Urothelium cell line (cell line): ENCODE data around the gene DOP1B.

Source experiments
- DNase-seq: peaks from one replicate; pipeline ENCODE4 v3.0.0; 2011; ENCODE audit warnings: low spot score, mixed read lengths
- FAIRE-seq: peaks from 2 replicates; lab custom pipeline; 2011; peaks lifted over from hg19 to GRCh38; lab: Jason Lieb, UNC

Gene DOP1B

DNA sequence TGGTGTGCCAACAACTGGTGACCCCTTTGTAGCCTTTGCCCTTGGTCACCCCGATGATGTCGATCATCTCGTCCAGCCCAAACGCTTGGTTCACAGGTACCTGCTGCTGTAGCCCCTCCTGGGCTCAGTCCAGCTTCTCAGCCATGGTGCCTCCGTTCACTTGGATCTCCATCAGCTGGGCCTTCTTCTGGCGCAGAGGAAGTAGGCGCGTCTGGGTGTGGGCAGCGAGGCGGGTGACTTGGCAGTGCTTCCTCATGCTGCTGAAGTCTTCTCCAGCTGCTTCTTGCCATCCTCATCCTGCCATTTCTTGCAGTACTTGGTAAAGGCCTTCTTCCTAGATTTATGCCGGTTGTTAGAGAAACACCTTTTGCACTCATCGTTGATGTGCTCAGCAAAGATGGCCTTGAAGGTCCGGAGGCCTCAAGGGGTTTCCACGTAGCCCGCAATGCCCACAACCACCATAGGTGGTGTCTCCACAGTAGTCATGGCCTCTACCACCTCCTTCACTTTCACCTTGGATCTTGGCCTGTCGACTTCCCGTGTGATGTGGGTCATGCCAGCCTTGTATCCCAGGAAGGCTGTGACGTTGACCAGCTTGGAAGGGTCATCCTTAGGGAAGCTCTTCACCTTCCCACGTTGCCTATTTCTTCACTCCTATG is 13.0 kb downstream of the DOP1B start:
- DNase-seq (no peak), FAIRE-seq (no peak)

DNA sequence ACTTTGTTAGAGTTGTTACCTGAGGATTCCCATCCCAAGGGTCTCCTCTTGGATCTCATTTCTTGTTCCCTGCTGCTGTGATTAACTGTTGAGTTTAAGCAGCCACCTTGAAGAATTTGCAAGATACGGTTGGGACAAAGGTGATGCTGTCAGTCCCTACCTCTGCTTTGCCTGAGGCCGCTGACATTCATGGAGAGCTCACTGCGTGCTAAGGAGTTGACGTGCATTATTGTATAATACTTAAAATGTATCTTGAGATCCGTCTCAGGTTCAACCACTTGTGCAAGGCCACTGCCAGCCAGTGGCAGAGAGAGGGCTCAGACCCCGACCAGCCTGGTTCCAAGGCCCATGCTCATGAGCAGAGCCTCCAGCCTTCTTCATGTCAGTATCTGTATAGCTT is 14.2 kb downstream of the DOP1B start:
- no peak for FAIRE-seq
- no peak for DNase-seq

DNA sequence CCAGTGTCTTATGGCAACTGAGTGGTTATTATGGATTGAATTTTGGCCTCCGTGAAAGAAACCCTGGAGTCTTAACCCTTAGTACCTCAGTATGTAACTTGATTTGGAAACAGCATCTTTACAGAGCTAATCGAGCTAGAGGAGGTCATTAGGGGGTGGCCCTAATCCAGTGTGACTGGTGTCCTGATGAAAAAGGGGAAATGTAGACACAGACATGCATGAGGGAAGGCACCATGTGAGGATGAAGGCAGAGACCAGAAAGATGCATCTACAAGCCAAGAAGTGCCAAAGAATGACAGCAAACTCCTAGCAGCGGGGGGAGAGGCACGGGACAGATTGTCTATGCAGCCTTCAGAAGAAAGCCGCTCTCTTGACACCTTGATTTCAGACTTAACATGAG is 14.7 kb downstream of the DOP1B start:
- FAIRE-seq (no peak), DNase-seq (no peak)

DNA sequence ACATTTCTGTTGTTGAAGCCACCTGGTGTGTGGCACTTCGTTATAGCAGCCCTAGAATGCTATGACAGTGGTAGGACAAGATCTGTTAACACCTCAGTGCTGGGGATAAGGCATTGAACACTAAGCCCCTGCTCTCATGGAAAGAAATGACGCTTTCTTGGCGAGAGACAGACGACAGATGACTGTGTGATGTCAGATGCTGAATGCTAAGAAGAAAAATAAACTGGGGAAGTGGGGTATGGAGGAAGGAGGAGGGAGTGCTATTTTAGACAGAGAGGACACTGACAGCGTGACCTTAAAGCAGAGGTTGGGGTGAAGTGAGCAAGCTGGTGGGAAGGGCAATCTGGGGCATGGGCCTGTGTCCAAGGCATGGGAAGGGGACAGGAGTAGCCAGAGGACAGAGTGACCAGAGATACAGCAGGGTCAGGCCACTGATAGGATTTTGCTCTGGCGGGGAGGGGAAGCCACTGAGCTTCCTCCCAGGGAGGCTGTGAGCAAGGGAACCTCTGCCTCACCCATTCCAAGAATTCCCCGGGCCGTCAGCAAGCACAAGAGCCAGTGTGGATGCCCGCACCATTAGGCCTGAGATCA is 15.2 kb downstream of the DOP1B start:
- no peak for DNase-seq
- FAIRE-seq, result no peak

DNA sequence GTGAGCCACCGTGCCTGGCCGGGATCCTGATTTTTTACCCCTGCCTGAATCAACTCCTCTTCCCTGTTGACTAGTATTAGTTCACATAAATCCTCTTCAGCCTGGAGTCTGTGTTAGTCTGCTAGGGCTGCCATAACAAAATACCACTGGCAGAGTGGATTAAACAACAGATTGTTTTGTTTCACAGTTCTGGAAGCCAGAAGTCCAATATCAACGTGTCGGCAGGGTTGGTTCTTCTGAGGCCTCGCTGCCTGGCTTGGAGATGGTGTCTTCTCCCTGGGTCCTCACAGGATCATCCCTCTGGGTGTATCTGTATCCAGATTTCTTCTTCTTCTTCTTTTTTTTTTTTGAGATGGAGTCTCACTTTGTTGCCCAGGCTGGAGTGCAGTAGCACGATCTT is 18.2 kb downstream of the DOP1B start:
- FAIRE-seq, result no peak

DNA sequence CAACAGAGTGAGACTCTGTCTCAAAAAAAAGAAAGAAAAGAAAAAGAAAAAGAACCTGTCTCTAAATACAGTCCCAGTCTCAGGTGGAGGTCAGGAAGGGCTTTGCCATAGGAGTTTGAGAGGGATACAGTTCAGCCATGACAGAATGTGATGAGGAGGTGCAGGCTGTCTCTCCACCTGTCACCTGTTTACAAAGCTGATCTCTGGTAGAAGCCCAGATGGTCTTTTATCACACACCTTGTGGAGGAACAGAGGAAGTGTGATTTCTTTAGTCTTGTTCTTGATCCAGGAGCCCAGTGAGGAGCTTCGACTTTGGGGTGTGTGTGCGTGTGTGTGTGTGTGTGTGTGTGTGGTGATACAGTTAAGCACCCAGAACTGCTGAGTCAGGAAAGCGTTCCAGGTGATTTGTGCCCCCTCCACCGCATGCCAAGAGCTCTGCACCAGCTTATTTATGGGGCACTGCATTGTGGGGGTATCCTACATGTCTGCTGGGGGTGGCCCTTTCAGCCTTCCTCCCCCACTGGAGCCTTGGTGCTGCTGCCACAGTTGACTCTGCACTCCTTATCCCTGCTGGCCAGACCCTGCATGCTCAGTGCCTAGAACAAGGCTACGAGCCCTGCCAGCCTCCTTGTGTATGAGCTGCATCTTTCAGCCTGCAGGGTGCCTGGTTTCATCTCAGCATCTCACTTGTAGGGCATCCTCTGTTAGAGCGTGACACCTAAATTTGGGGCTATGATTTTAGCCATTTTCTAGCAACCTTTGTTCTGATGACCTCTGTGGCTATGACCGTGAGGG is 19.3 kb downstream of the DOP1B start:
- DNase-seq, result no peak
- no peak for FAIRE-seq

More for the DNA sequence above, 18.2 kb downstream of the DOP1B start:
- no peak for DNase-seq

DNA sequence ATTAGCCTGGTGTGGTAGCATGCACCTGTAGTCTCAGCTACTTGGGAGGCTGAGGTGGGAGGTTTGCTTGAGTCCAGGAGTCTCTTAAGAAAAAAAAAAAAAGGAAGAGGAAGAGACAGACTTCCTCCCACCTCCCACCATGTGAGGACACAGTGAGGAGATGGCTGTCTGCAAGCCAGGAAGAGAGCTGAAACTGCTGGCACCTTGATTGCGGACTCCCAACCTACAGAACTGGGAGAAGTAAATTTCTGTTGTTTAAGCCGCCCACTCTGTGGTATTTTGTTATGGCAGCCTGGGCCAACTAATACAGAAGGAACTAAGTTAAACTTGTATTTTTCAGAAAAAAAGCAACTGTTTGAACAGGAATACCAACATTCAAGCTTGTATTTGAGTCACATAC is 21.7 kb downstream of the DOP1B start:
- FAIRE-seq (no peak), DNase-seq (no peak)

DNA sequence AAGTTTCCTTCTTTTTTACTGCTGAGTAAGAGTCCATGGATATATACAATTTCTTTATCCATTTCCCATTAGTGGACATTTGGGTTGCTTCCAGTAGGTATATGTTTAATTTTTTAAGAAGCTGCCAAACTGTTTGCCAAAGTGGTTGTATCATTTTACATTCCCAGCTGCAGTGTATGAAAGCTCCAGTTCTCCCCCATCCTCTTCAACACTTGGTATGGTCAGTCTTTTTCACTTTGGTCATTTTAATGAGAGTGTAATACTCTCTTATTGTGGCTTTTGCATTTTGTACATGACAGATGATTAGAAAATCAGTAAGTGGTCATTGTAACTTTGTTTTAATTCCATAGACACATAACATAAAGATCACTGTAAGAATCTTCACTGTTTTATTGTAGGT is 22.5 kb downstream of the DOP1B start:
- no peak for FAIRE-seq
- DNase-seq, result no peak

DNA sequence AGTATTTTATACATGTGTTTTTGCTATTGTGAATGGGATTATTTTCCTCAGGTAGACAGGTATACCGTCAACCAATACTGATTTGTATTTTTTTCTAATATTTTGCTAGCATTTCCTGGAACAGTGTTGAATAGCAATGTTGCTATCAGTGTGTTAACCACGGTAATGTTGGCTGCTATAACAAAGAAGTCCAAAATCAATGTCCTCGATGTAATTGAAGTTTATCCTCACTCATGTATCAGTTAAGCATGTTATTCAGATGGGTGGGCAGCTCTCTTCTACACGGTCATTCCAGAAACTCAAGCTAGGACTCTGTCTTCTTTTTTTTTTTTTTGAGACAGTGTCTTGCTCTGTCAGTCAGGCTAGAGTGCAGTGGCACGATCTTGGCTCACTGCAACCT is 24.3 kb downstream of the DOP1B start:
- no peak for FAIRE-seq
- DNase-seq, result no peak

DNA sequence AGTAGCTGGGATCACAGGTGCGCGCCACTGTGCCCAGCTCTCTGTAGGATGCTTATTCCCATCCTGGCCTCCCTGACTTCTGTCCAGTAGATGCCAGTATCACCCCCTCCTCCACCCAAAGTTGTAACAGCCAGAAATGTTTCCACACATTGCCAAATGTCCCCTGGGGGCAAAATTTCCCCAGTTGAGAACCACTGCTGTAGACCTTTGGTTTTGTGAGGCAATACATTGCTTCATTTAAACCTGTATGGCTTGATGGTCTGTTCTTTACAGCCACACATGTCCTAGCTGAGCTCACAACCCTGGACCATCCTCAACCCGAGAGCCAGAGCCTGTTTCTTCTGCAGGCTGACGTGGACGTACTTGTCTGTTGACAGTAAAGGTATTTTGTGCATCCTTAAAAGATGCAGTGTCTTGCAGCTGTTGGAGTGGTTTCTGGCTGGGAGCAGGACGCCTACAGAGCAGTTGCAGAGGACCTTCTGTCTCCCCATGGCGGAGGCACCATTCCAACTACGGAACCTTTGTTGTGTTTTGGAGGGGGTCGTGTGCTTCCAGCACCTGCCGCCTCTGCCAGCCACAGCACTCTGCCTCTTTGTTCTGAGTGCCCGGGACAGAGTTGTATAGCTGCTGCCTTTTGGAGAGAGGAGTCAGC is 26.6 kb downstream of the DOP1B start:
- DNase-seq (no peak), FAIRE-seq (no peak)

DNA sequence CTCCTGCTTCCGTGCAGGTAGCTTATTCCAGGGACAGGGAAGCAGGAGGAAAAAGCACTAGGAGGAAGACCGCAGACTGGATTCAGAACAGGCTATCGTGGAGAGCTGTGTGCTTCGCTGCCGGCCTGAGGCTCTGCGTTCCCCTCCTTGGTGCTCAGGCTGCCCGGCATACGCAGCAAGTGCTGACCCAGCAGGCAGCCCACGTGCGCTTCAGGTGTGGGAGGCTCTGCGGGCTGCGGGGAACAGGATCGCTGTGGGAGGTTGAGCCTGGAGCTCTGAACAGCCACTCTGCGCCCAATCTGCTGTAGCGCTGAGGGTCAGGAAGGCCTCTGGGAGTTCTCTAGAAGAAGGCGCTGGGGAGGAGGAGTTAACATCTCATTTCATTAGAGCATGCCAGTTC is 27.9 kb downstream of the DOP1B start:
- no peak for DNase-seq
- FAIRE-seq, result no peak

DNA sequence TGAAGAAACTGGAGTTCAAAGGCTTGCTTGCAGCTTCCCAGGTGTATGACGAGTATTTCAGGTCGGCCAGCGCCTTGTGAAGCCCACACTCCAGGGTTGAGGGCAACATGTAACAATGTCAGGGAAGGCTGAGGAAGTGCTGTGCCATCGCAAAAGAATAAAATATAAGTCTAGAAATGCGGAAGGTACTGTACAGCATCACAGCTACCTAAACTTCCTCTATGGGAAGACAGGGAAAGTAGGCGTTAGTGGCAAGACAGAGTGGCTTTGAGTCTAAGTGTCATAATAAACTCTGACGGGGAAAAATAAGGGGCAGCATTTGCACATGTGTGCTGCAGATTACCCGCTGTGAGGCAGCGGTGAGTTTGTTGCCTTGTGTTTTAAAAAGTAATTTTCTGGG is 28.9 kb downstream of the DOP1B start:
- no peak for FAIRE-seq

DNA sequence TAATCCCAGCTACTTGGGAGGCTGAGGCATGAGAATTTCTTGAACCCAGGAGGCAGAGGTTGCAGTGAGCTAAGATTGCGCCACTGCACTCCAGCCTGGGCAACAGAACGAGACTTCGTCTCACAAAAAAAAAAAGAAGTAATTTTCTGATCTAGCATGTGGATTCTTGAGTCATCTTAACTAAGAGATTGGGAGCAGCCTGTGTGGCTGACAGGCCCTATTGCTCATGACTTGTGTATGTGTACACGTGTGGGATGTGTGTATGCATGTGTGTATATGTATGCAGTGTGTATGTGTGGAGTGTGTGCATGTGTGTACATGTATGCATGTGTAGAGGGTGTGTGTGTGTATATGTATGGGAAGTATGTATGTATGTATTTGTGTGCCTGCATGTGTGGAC is 29.5 kb downstream of the DOP1B start:
- FAIRE-seq (no peak), DNase-seq (no peak)

More for the DNA sequence above, 28.9 kb downstream of the DOP1B start:
- no peak for DNase-seq

DNA sequence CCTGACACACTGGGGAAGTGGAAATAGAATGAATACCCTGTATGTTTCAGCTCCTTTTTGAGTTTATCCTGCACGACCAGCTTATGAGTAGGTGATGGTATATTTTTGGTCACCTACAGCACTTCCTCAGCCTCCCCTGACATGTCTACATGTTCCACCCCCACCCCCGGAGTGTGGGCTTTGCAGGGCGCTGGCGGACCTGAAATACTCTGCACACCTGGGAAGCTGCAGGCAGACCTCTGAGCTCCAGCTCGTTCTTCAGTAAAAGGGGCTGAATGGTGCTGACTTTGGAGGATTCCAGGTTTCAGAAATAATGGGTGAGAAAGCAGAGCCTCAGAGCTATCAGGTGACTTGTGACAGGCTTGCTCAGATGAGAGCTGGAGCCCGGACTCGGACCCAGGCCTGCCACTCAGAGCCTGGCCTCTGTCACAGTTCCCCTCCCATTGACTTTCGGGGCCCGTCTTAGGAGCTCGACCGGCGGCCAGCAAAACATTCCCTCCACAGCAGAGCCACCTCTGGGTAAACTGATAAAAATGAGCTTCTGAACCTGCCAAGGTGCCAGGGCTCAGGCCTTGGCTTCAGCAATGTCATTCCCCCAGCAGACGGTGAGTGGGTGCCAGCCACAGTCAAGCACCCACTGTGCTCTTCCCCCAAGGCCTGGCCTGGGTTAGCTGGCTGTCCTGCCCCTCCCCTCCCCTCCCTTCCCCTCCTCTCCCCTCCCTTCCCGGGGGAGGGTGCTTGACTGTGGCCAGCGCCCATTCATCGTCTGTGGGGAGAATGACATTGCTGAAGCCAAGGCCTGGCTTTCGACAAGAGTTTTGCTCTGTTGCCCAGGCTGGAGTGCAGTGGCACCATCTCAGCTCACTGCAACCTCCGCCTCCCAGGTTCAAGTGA is 30.1 kb downstream of the DOP1B start:
- DNase-seq, result no peak
- FAIRE-seq, result no peak

DNA sequence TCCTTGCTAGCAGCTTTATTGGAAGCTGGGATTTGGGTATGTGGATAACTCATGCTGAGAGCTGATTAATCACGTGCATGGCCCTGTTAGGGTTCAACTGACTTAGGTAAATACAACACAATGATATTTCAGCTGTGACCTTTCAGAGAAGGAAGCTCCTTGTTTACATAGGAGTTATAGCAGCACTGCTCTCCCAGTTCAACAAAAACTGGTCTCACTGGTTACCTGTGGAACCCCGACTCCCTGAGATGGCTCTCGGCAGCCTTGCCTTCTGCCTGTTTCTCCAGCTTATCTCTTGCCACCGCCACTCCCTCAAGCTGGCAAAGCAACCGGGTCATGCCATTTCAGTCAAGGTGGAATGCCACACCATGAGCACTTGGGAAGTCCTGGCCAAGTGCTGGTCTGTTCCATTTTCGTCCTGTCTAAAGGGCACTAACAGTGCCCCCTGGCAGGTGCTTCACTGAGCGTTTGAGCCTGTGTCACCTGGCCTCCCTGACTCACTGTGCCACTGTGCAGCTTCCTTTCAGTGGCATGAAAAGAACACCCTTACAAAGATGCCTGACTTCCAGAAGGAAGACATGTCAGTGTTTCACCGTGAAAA is 31.6 kb downstream of the DOP1B start:
- DNase-seq (no peak), FAIRE-seq (no peak)

DNA sequence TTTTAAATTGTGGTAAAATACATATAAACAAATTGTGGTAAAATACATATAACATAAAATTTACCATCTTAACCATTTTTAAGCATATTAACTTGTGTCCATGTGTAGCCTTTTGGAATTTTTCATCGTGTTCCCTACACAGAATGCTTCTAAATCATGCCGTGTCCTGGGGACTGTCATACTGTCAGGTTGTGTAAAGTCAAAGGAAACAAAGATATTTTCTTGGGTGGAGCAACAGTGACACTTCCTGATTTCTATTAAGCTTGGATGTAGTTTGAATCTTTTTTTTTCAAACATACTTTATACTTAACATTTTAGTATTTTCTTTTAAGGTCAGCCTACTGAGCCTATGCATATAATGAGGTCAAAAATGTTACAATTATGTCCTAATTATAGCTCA is 32.3 kb downstream of the DOP1B start:
- no peak for DNase-seq
- no peak for FAIRE-seq

DNA sequence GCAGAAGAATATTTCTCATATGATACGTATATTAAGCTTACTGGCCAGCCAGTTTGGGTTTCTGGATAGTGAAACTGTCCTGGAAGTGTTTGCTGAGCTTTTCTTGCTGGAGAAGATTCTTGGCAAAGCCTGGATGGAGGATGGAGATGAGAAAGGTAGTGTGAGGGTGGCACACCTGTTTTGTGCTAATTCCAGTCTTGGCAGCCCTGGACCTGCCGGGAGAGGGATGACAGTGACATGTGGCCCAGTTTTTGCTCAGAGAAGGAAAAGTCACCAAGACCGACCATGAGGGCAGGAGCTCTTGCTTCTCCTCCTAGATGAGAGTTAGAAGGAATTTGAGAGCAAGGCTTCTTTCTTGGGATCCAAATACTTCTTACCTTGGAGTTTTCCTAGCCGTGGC is 34.1 kb downstream of the DOP1B start:
- no peak for FAIRE-seq
- no peak for DNase-seq

DNA sequence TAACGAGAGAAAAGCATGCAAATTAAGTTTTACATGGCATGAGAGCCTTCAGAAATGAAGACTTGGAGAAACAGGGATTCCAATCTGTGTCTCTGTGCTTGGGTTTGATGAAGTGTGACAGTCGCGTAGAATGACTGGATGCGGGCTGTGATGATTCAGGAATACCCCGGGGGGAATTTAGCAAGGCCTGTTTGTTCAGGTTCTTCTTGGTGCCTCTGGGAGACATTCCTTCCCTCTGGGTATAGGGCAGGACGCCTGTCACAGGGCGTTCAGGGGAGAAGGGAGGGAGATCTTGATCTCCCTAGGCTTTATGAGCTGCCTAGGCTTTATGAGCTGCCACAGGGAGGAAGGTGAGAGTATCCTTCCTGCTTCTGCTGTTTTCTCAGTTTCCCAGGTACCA is 36.6 kb downstream of the DOP1B start:
- no peak for DNase-seq
- FAIRE-seq, result no peak

DNA sequence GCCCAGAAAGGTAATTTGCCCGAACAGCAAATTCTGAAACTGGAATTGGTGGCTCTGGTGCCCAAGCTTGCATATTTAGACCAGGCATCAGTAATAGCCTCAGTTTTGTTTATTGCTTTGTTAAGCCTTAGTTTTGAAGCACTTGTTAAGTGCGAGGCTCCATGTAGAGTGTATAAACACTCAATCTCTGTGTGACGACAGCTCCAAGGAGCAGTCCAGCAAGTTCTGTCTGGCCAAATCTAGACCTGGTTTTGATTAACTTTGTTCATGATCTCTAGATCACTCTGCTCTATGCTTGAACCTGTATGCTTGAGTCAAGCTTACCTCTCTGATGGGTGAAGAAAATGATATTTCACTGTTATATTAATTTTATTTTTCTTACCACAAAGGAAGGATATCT is 37.4 kb downstream of the DOP1B start:
- FAIRE-seq (no peak), DNase-seq (no peak)

DNA sequence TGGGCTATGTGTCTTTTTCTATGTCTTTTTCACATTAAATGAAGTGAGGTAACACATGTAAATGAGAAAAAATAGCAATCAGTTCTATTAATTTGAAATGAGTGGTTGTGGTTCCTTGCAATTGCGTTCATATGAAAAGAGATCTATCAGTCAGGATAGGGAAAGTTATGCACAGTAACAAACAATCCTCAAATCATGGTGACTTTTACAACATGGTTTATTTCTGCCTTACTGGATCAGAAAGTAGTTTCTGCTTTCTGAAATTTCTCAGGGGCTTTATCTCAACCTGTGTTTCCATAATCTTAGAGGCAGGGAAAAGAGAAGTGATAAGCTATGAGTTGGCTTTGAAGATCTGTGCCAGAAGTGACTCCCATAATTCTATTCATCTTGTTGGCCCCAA is 39.0 kb downstream of the DOP1B start:
- no peak for FAIRE-seq
- no peak for DNase-seq
